H9 (cell line): ENCODE results near the gene PMAIP1. TPM values are rescaled to one million over a fixed set of nuclear protein-coding genes. Genes with fewer than 3 reads are reported as not detected.

Experiments used
- DNase-seq: peaks from one replicate; pipeline ENCODE4 v3.0.0-alpha.2; 2017
- H2AFZ ChIP-seq: one replicate; pipeline ENCODE4 v1.6.1; 2013; ENCODE audit warnings: mild to moderate bottlenecking, low read length, control low read depth, moderate library complexity
- H2AK5ac ChIP-seq: 2 replicates; pipeline ENCODE4 v1.6.1; 2013; ENCODE audit warnings: low read length, control low read depth, mixed read lengths; ENCODE audit not compliant: insufficient read length
- H2BK120ac ChIP-seq: one replicate; pipeline ENCODE4 v1.6.1; 2013; ENCODE audit warnings: low read depth, mild to moderate bottlenecking, low read length, control low read depth, inconsistent platforms; ENCODE audit not compliant: poor library complexity, severe bottlenecking
- H2BK12ac ChIP-seq: 2 replicates; pipeline ENCODE4 v1.6.1; 2013; ENCODE audit warnings: low read length, control low read depth, mixed read lengths, low read depth; ENCODE audit not compliant: insufficient read length
- H2BK15ac ChIP-seq: 2 replicates; pipeline ENCODE4 v1.6.1; 2013; ENCODE audit warnings: low read depth, low read length, control low read depth
- H2BK20ac ChIP-seq: one replicate; pipeline ENCODE4 v1.6.1; 2013; ENCODE audit warnings: low read depth, mild to moderate bottlenecking, low read length, control low read depth, inconsistent platforms; ENCODE audit not compliant: poor library complexity, severe bottlenecking
- H2BK5ac ChIP-seq: 2 replicates; pipeline ENCODE4 v1.6.1; 2013; ENCODE audit warnings: low read length, control low read depth, mixed read lengths; ENCODE audit not compliant: insufficient read length
- H3K14ac ChIP-seq: 2 replicates; pipeline ENCODE4 v1.6.1; 2013; ENCODE audit warnings: low read length, control low read depth; ENCODE audit not compliant: insufficient read depth
- H3K18ac ChIP-seq: 2 replicates; pipeline ENCODE4 v1.6.1; 2013; ENCODE audit warnings: low read depth, mild to moderate bottlenecking, mixed read lengths, low read length, control low read depth; ENCODE audit not compliant: insufficient read length
- H3K23ac ChIP-seq: 2 replicates; pipeline ENCODE4 v1.6.1; 2013; ENCODE audit warnings: low read length, control low read depth, mixed read lengths, low read depth; ENCODE audit not compliant: insufficient read length
- H3K23me2 ChIP-seq: 2 replicates; pipeline ENCODE4 v1.6.1; 2013; ENCODE audit warnings: low read depth, mild to moderate bottlenecking, mixed read lengths, low read length, control low read depth; ENCODE audit not compliant: insufficient read length, poor library complexity, severe bottlenecking
- H3K27ac ChIP-seq: 2 replicates; pipeline ENCODE4 v1.5.1; 2013; ENCODE audit warnings: low read length, control low read depth, mixed read lengths, low read depth; ENCODE audit not compliant: insufficient read length
- H3K27me3 ChIP-seq: 2 replicates; pipeline ENCODE4 v1.6.1; 2013; ENCODE audit warnings: low read length, control low read depth, inconsistent platforms; ENCODE audit not compliant: insufficient read depth
- H3K4ac ChIP-seq: 2 replicates; pipeline ENCODE4 v1.6.1; 2013; ENCODE audit warnings: low read depth, mild to moderate bottlenecking, control low read depth, inconsistent platforms, low read length, moderate library complexity
- H3K4me1 ChIP-seq: 2 replicates; pipeline ENCODE4 v1.6.1; 2013; ENCODE audit warnings: low read length, control low read depth, inconsistent platforms; ENCODE audit not compliant: insufficient read depth
- H3K4me2 ChIP-seq: 2 replicates; pipeline ENCODE4 v1.6.1; 2013; ENCODE audit warnings: low read length, control low read depth, mixed read lengths; ENCODE audit not compliant: insufficient read length, insufficient read depth
- H3K56ac ChIP-seq: 2 replicates; pipeline ENCODE4 v1.6.1; 2013; ENCODE audit warnings: low read depth, mild to moderate bottlenecking, mixed read lengths, low read length, control low read depth; ENCODE audit not compliant: insufficient read length
- H3K79me1 ChIP-seq: 2 replicates; pipeline ENCODE4 v1.6.1; 2013; ENCODE audit warnings: low read depth, mild to moderate bottlenecking, moderate library complexity, low read length, control low read depth, inconsistent platforms; ENCODE audit not compliant: insufficient read depth, poor library complexity, severe bottlenecking
- H3K79me2 ChIP-seq: 2 replicates; pipeline ENCODE4 v1.6.1; 2013; ENCODE audit warnings: low read length, control low read depth, inconsistent platforms; ENCODE audit not compliant: insufficient read depth
- H3K9ac ChIP-seq: 2 replicates; pipeline ENCODE4 v1.6.1; 2013; ENCODE audit warnings: low read length, control low read depth, mixed read lengths; ENCODE audit not compliant: insufficient read length; ENCODE audit errors: extremely low read depth
- H3K9me3 ChIP-seq: one replicate; pipeline ENCODE4 v1.6.1; 2013; ENCODE audit warnings: low read depth, low read length, inconsistent platforms; ENCODE audit not compliant: control insufficient read depth
- H3T11ph ChIP-seq: one replicate; pipeline ENCODE4 v1.6.1; 2013; ENCODE audit warnings: mild to moderate bottlenecking, low read length, control low read depth, inconsistent platforms
- H4K20me1 ChIP-seq: one replicate; pipeline ENCODE4 v1.6.1; 2013; ENCODE audit not compliant: control insufficient read depth, insufficient read length, insufficient read depth
- H4K5ac ChIP-seq: 2 replicates; pipeline ENCODE4 v1.6.1; 2013; ENCODE audit warnings: low read depth, mild to moderate bottlenecking, mixed read lengths, low read length, control low read depth; ENCODE audit not compliant: insufficient read length
- H4K8ac ChIP-seq: replicated peaks from 2 replicates; pipeline ENCODE4 v1.6.1; 2013; ENCODE audit warnings: low read length, control low read depth, mixed read lengths, low read depth; ENCODE audit not compliant: insufficient read length
- H4K91ac ChIP-seq: 2 replicates; pipeline ENCODE4 v1.6.1; 2013; ENCODE audit warnings: low read depth, mild to moderate bottlenecking, moderate library complexity, mixed read lengths, low read length, control low read depth; ENCODE audit not compliant: insufficient read length
- H3K27ac Mint-ChIP-seq, 3 experiments: 2 replicates in 2 of 3; 3 replicates in 1 of 3; pipeline ENCODE4 v1.8.0; 2020 to 2021; ENCODE audit warnings: mixed read lengths in 3 of 3, mild to moderate bottlenecking in 1 of 3, moderate library complexity in 1 of 3
- H3K27me3 Mint-ChIP-seq: 2 replicates; pipeline ENCODE4 v1.8.0; 2021; ENCODE audit warnings: low read depth, mild to moderate bottlenecking, moderate library complexity, mixed read lengths
- H3K36me3 Mint-ChIP-seq, 3 experiments: 2 replicates in 2 of 3; 3 replicates in 1 of 3; pipeline ENCODE4 v1.8.0; 2020 to 2021; ENCODE audit warnings: low read depth in 3 of 3, mixed read lengths in 3 of 3; ENCODE audit not compliant: insufficient read depth in 1 of 3
- H3K4me1 Mint-ChIP-seq, 2 experiments: 2 replicates each; pipeline ENCODE4 v1.8.0; 2020; ENCODE audit warnings: mixed read lengths in 2 of 2
- H3K4me3 Mint-ChIP-seq, 2 experiments: 2 replicates in 1 of 2; 3 replicates in 1 of 2; pipeline ENCODE4 v1.8.0; 2020 to 2021; ENCODE audit warnings: mild to moderate bottlenecking in 2 of 2, mixed read lengths in 2 of 2, moderate library complexity in 1 of 2
- H3K9me3 Mint-ChIP-seq, 2 experiments: 2 replicates in 1 of 2; 3 replicates in 1 of 2; pipeline ENCODE4 v1.8.0; 2020; ENCODE audit warnings: mild to moderate bottlenecking in 2 of 2, mixed read lengths in 2 of 2, moderate library complexity in 1 of 2
- WGBS: extraction: QIAGEN DNeasy Blood & Tissue Kit; methylation state at CpG from one replicate; pipeline ENCODE4 v1.1.7; 2013; ENCODE audit warnings: missing lambda C conversion rate, low lambda C conversion rate, mixed read lengths; ENCODE audit not compliant: insufficient read length; ENCODE audit errors: extremely low coverage; 5-methylcytosine and 5-hydroxymethylcytosine counted together
- total RNA-seq: library from RNA; stranded (reverse); gene quantifications from 2 replicates; pipeline ENCODE4 v1.2.1, GENCODE V29; 2021
- TF ChIP-seq, protein P1 (sequence below): fragments of 200-600 bp; sonication (generic); conservative IDR thresholded peaks from 3 replicates; pipeline ENCODE4 v1.8.0; 2021; ENCODE audit warnings: antibody characterized with exemption, mild to moderate bottlenecking

The PMAIP1 gene
- total RNA-seq, 1 experiment from 2014 or later: 152 TPM

- Histone ChIP-seq H2BK120ac (no peak overlapping the region), H3K56ac (no peak overlapping the region), H2BK12ac (no peak overlapping the region), H3K14ac (no peak overlapping the region), H4K20me1 (no peaks in the 10 kb centered on the region), H2AK5ac (no peak overlapping the region), H3T11ph (no peak overlapping the region), H3K23me2 (no peaks in the 10 kb centered on the region), H3K4me2 (no peak overlapping the region), H3K9ac (no peak overlapping the region), H3K18ac (no peak overlapping the region), H3K23ac (no peak overlapping the region), H3K4ac (no peak overlapping the region), H3K79me2 (no peaks in the 10 kb centered on the region), H3K27ac (no peak overlapping the region), H3K4me1 (no peaks in the 10 kb centered on the region), H3K79me1 (no peaks in the 10 kb centered on the region), H3K9me3 (no peaks in the 10 kb centered on the region), H4K5ac (no peak overlapping the region), H4K8ac (no peak overlapping the region), H2BK15ac (no peak overlapping the region), H2AFZ (no peak overlapping the region), H4K91ac (no peak overlapping the region), H2BK20ac (no peak overlapping the region), H2BK5ac (no peak overlapping the region), H3K27me3 (no peaks in the 10 kb centered on the region)
- WGBS: no CpG with 5 or more reads among the region's 6 CpGs
- Mint-ChIP-seq H3K9me3 (no peaks in the 10 kb centered on the region), H3K4me1 (peaks cover 1 to 2% of the 10 kb centered on the region in 2 experiments), H3K27me3 (no peaks in the 10 kb centered on the region), H3K36me3 (no peaks in the 10 kb centered on the region), H3K27ac (no peak overlapping the region), H3K4me3 (no peak overlapping the region)
- TF ChIP-seq, protein P1, sequence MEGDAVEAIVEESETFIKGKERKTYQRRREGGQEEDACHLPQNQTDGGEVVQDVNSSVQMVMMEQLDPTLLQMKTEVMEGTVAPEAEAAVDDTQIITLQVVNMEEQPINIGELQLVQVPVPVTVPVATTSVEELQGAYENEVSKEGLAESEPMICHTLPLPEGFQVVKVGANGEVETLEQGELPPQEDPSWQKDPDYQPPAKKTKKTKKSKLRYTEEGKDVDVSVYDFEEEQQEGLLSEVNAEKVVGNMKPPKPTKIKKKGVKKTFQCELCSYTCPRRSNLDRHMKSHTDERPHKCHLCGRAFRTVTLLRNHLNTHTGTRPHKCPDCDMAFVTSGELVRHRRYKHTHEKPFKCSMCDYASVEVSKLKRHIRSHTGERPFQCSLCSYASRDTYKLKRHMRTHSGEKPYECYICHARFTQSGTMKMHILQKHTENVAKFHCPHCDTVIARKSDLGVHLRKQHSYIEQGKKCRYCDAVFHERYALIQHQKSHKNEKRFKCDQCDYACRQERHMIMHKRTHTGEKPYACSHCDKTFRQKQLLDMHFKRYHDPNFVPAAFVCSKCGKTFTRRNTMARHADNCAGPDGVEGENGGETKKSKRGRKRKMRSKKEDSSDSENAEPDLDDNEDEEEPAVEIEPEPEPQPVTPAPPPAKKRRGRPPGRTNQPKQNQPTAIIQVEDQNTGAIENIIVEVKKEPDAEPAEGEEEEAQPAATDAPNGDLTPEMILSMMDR: no peak
- DNase-seq: no peak
Measured at GRCh38 chr18:59923539-59924196, 23.9 kb downstream of the PMAIP1 start.
